Endothelial cell of umbilical vein (primary cell): ENCODE data around the gene YY1. TPM values are rescaled to one million over a fixed set of nuclear protein-coding genes. Genes with fewer than 3 reads are reported as not detected.
A peak's percentile ranks its signal among the peaks of the same experiment; 100 is the strongest.

Experiments
- BruUV-seq: library from RNA; stranded (reverse); fragments of 400-500 nt; replicated peaks from 2 replicates; lab custom pipeline; 2021; lab: Mats Ljungman, UMichigan
- CTCF ChIA-PET: fragments of 300-600, 350-600 bp; sonication (Branson Sonifier 250); formaldehyde crosslinking; loops from one replicate; lab custom pipeline; 2021; ENCODE audit warnings: antibody characterized with exemption, inconsistent platforms; lab: Charles Lee
- POLR2A ChIA-PET: fragments of 300-600, 350-600 bp; sonication (Branson Sonifier 250); formaldehyde crosslinking; loops from one replicate; lab custom pipeline; 2021; ENCODE audit warnings: antibody characterized with exemption, inconsistent platforms; lab: Charles Lee
- DNase-seq: peaks from one replicate; pipeline ENCODE4 v3.0.0-alpha.2; 2011; ENCODE audit warnings: low read depth, low spot score
- FAIRE-seq: peaks from 2 replicates; lab custom pipeline; 2011; peaks lifted over from hg19 to GRCh38; lab: Jason Lieb, UNC
- H2AFZ ChIP-seq: 2 replicates; pipeline ENCODE4 v1.6.0; 2012; ENCODE audit warnings: low read depth, low read length, control low read depth, inconsistent platforms
- H3K27ac ChIP-seq: 2 replicates; pipeline ENCODE4 v1.5.1; 2011; ENCODE audit warnings: low read depth, mild to moderate bottlenecking, control low read depth, low read length, moderate library complexity; ENCODE audit not compliant: insufficient read depth
- H3K27me3 ChIP-seq, 2 experiments: 2 replicates each; pipeline versions ENCODE4 v1.6.0 to v1.6.1; 2011; ENCODE audit warnings: low read length in 2 of 2, mixed read lengths in 1 of 2; ENCODE audit not compliant: control insufficient read depth in 2 of 2, insufficient read depth in 2 of 2
- H3K36me3 ChIP-seq, 2 experiments: 2 replicates in 1 of 2; 3 replicates in 1 of 2; pipeline ENCODE4 v1.5.1; 2011; ENCODE audit warnings: low read length in 2 of 2, mild to moderate bottlenecking in 1 of 2, moderate library complexity in 1 of 2; ENCODE audit not compliant: control insufficient read depth in 2 of 2, insufficient read depth in 2 of 2; ENCODE audit errors: extremely low read depth in 1 of 2
- H3K4me1 ChIP-seq: 3 replicates; pipeline ENCODE4 v1.5.1; 2011; ENCODE audit warnings: mild to moderate bottlenecking, low read length; ENCODE audit not compliant: control insufficient read depth, insufficient read depth; ENCODE audit errors: extremely low read depth
- H3K4me2 ChIP-seq: 2 replicates; pipeline ENCODE4 v1.6.1; 2011; ENCODE audit warnings: low read length, control low read depth, mixed read lengths; ENCODE audit not compliant: insufficient read depth
- H3K4me3 ChIP-seq, 3 experiments: fragments of 200-600 bp in 1 of 3; sonication (generic), shearing (Covaris generic) in 1 of 3; replicated peaks in 1 of 3; 2 replicates each; pipeline ENCODE4 v1.5.1; 2011 to 2016; ENCODE audit warnings: control low read depth in 3 of 3, low read length in 3 of 3, mild to moderate bottlenecking in 2 of 3, inconsistent platforms in 1 of 3, low read depth in 1 of 3, moderate library complexity in 1 of 3; ENCODE audit not compliant: insufficient read depth in 1 of 3
- H3K79me2 ChIP-seq: 2 replicates; pipeline ENCODE4 v1.6.0; 2012; ENCODE audit warnings: low read length, inconsistent platforms; ENCODE audit not compliant: control insufficient read depth, insufficient read depth
- H3K9ac ChIP-seq: replicated peaks from 2 replicates; pipeline ENCODE3; 2011; ENCODE audit warnings: low read length, control low read depth; ENCODE audit not compliant: insufficient read depth; ENCODE audit errors: extremely low read depth
- H3K9me1 ChIP-seq: replicated peaks from 3 replicates; pipeline ENCODE4 v1.6.0; 2011; ENCODE audit warnings: mild to moderate bottlenecking, low read length; ENCODE audit not compliant: control insufficient read depth, insufficient read depth; ENCODE audit errors: extremely low read depth
- H3K9me3 ChIP-seq: replicated peaks from 2 replicates; pipeline ENCODE4 v1.5.1; 2012; ENCODE audit warnings: low read length, inconsistent platforms; ENCODE audit not compliant: control insufficient read depth, insufficient read depth
- H4K20me1 ChIP-seq: replicated peaks from 2 replicates; pipeline ENCODE3; 2011; ENCODE audit warnings: mild to moderate bottlenecking, low read length; ENCODE audit not compliant: control insufficient read depth, insufficient read depth; ENCODE audit errors: extremely low read depth
- EZH2 ChIP-seq: IDR thresholded peaks from 2 replicates; pipeline ENCODE4 v1.6.1; 2012; ENCODE audit warnings: borderline replicate concordance, low read depth, mild to moderate bottlenecking, moderate library complexity, low read length, inconsistent platforms; ENCODE audit not compliant: severe bottlenecking
- FOS ChIP-seq: IDR thresholded peaks from 2 replicates; pipeline ENCODE4 v1.6.1; 2011; ENCODE audit warnings: mild to moderate bottlenecking, low read length, moderate library complexity, borderline replicate concordance; ENCODE audit not compliant: insufficient read depth
- GATA2 ChIP-seq: IDR thresholded peaks from 2 replicates; pipeline ENCODE4 v1.7.0; 2011; ENCODE audit warnings: low read depth, mild to moderate bottlenecking, moderate library complexity, mixed read lengths, low read length; ENCODE audit not compliant: insufficient read length, insufficient read depth
- JUN ChIP-seq: IDR thresholded peaks from 2 replicates; pipeline ENCODE4 v1.6.1; 2011; ENCODE audit warnings: borderline replicate concordance, low read depth; ENCODE audit not compliant: insufficient read length, insufficient read depth
- MYC ChIP-seq: IDR thresholded peaks from one replicate; pipeline ENCODE4 v1.6.1; 2011; ENCODE audit warnings: mild to moderate bottlenecking, low read depth, low read length
- POLR2A ChIP-seq: IDR thresholded peaks from 2 replicates; pipeline ENCODE4 v1.6.1; 2012; ENCODE audit warnings: low read depth, mild to moderate bottlenecking, control low read depth, low read length
- POLR2AphosphoS5 ChIP-seq: IDR thresholded peaks from 2 replicates; pipeline ENCODE4 v1.6.1; 2012; ENCODE audit warnings: low read depth, mild to moderate bottlenecking, control low read depth, low read length, moderate library complexity; ENCODE audit not compliant: insufficient read depth
- dilution Hi-C: fragments of 300-500 bp; cut with MboI; formaldehyde crosslinking; loops from one replicate; pipeline ENCODE4 v1.15.0; 2019; ENCODE audit warnings: low sequenced_read_pairs; ENCODE audit not compliant: extremely low pct_ligation_motif_present
- intact Hi-C: fragments of 100-400 bp; cut with micrococcal nuclease; formaldehyde crosslinking; loops from one replicate; pipeline ENCODE4 v1.10.0; 2022
- polyA plus RNA-seq, 4 experiments: library from polyadenylated mRNA; depleted of rRNA in 3 of 4; stranded (reverse) in 3 of 4; unstranded in 1 of 4; fragments of >200 nt; gene quantifications; 2 replicates each; pipeline versions ENCODE4 v1.2.1 to v1.2.3, GENCODE V29; 2011 to 2012; ENCODE audit warnings: missing spikeins in 1 of 4
- total RNA-seq: library from RNA; stranded (reverse); gene quantifications from 2 replicates; pipeline ENCODE4 v1.2.3, GENCODE V29; 2021
- TF ChIP-seq, protein P1 (sequence below): IDR thresholded peaks from 2 replicates; pipeline ENCODE4 v1.6.1; 2011; ENCODE audit not compliant: insufficient read depth, insufficient read length
- TF ChIP-seq, protein P2 (sequence below), 2 donors: IDR thresholded peaks; 1 replicate in 1 of 2; 2 replicates in 1 of 2; pipeline ENCODE4 v1.5.1; 2011; ENCODE audit warnings: low read length in 2 of 2, mild to moderate bottlenecking in 2 of 2, moderate library complexity in 2 of 2, control low read depth in 1 of 2, inconsistent platforms in 1 of 2, low read depth in 1 of 2; ENCODE audit not compliant: insufficient read depth in 1 of 2; ENCODE audit errors: extremely low read depth in 1 of 2

YY1 gene
- total and polyA plus RNA-seq, 2 donors (not counting 3 experiments of a cell fraction or from before 2014, with no cell fraction given), result 23.5 to 78.6 TPM

DNA sequence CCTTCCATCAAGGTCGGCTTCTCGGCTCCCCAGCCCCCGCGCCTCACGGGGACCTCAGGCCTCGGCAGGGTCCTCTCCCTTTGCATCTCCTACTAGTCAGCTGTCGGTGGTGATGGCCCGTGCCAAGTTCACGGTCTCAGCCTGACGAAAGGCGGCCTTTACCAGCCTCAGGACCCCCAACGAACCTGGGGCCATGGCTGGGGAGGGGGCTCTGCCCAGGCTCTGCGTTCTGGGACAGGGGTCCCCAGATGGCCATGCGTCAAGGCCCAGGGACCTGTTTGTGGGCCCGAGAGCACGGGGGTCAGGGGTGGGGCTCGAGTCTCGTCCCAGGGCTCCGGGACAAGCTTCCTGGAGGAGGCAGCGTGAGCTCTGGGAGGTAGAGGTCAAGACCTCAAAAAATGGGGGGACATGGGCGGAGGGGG lies 46.7 kb upstream of the YY1 start:
- Histone ChIP-seq H2AFZ (peak overlapping the region; percentile 92), H3K27ac (peak overlapping the region; percentile 45), H3K9ac (peak overlapping the region; percentile 30), H3K27me3 (no peaks in the 10 kb centered on the region), H3K4me1 (peaks cover 5% of the 10 kb centered on the region), H3K79me2 (no peaks in the 10 kb centered on the region), H3K9me1 (no peaks in the 10 kb centered on the region), H4K20me1 (no peaks in the 10 kb centered on the region), H3K9me3 (no peaks in the 10 kb centered on the region), H3K36me3 (no peaks in the 10 kb centered on the region), H3K4me3 (peak overlapping the region in 1 of 3 experiments; percentile 10), H3K4me2 (peak overlapping the region; percentile 37)
- FAIRE-seq (no peak), DNase-seq (no peak)
- ChIA-PET CTCF (interaction anchor here (1.0 to 2.0 kb wide), 21 partner anchors 8 to 221 kb away, joined by 3 to 26 read pairs (median 5); no protein-coding TSS in a partner anchor), POLR2A (no interaction called here)
- dilution Hi-C loops (no loop called here), intact Hi-C loops (loop anchor here (1.0 to 2.0 kb wide), 5 partner anchors 49 to 461 kb away; no protein-coding TSS in a partner anchor)
- BruUV-seq, result TSS peak; percentile 43
- TF ChIP-seq POLR2A, result no peak
- no peak for TF ChIP-seq GATA2
- no peak for TF ChIP-seq JUN
- TF ChIP-seq, protein P1, sequence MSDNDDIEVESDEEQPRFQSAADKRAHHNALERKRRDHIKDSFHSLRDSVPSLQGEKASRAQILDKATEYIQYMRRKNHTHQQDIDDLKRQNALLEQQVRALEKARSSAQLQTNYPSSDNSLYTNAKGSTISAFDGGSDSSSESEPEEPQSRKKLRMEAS, result no peak
- TF ChIP-seq POLR2AphosphoS5, result no peak
- TF ChIP-seq EZH2, result no peak
- TF ChIP-seq, protein P2, sequence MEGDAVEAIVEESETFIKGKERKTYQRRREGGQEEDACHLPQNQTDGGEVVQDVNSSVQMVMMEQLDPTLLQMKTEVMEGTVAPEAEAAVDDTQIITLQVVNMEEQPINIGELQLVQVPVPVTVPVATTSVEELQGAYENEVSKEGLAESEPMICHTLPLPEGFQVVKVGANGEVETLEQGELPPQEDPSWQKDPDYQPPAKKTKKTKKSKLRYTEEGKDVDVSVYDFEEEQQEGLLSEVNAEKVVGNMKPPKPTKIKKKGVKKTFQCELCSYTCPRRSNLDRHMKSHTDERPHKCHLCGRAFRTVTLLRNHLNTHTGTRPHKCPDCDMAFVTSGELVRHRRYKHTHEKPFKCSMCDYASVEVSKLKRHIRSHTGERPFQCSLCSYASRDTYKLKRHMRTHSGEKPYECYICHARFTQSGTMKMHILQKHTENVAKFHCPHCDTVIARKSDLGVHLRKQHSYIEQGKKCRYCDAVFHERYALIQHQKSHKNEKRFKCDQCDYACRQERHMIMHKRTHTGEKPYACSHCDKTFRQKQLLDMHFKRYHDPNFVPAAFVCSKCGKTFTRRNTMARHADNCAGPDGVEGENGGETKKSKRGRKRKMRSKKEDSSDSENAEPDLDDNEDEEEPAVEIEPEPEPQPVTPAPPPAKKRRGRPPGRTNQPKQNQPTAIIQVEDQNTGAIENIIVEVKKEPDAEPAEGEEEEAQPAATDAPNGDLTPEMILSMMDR (IDR thresholded peaks at IDR 0.05; ENCODE audit: extremely low read depth in 1 of 2, insufficient read depth in 1 of 2, low read depth in 1 of 2, low read length in 2 of 2), result no peak
- TF ChIP-seq FOS, result no peak
- no peak for TF ChIP-seq MYC
